Loucy (cell line): ENCODE results near the gene RNF157.

Experiments used
- H2AFZ ChIP-seq: fragments of 200-600 bp; sonication (generic); 2 replicates; pipeline ENCODE4 v1.6.0; 2016; ENCODE audit warnings: antibody characterized with exemption, mild to moderate bottlenecking, low read length, moderate library complexity
- H3F3A ChIP-seq: fragments of 200-600 bp; 2 replicates; pipeline ENCODE4 v1.6.0; 2016; ENCODE audit warnings: antibody characterized with exemption, low read depth, mild to moderate bottlenecking
- H3K27me3 ChIP-seq: fragments of 200-600 bp; sonication (generic); 2 replicates; pipeline ENCODE4 v1.6.1; 2014; ENCODE audit warnings: low read length, mild to moderate bottlenecking; ENCODE audit not compliant: insufficient read depth, poor library complexity, severe bottlenecking
- H3K36me3 ChIP-seq: fragments of 200-600 bp; sonication (generic); 2 replicates; pipeline ENCODE4 v1.6.1; 2016; ENCODE audit warnings: low read length; ENCODE audit not compliant: insufficient read depth
- H3K4me1 ChIP-seq: fragments of 200-600 bp; sonication (generic); 2 replicates; pipeline ENCODE4 v1.5.1; 2014; ENCODE audit warnings: low read length, mild to moderate bottlenecking; ENCODE audit not compliant: insufficient read depth, poor library complexity, severe bottlenecking
- H3K4me2 ChIP-seq: fragments of 200-600 bp; sonication (generic); 2 replicates; pipeline ENCODE4 v1.6.0; 2014; ENCODE audit warnings: antibody characterized with exemption, low read length, low read depth, mild to moderate bottlenecking; ENCODE audit not compliant: poor library complexity, severe bottlenecking
- H3K4me3 ChIP-seq: fragments of 200-600 bp; sonication (generic); 2 replicates; pipeline ENCODE4 v1.5.1; 2014; ENCODE audit warnings: low read length, mild to moderate bottlenecking, mixed read lengths; ENCODE audit not compliant: poor library complexity, severe bottlenecking
- H3K79me2 ChIP-seq: fragments of 200-600 bp; sonication (generic); 2 replicates; pipeline ENCODE4 v1.6.1; 2014; ENCODE audit warnings: low read length; ENCODE audit not compliant: insufficient read depth
- H3K9ac ChIP-seq: fragments of 200-600 bp; sonication (generic); 2 replicates; pipeline ENCODE4 v1.6.0; 2014; ENCODE audit warnings: mild to moderate bottlenecking, low read depth, low read length, moderate library complexity; ENCODE audit not compliant: poor library complexity, severe bottlenecking
- H3K9me2 ChIP-seq: fragments of 200-600 bp; sonication (generic); replicated peaks from 2 replicates; pipeline ENCODE4 v1.6.1; 2016; ENCODE audit warnings: low read depth, low read length, mixed read lengths
- H3K9me3 ChIP-seq: fragments of 200-600 bp; sonication (generic); 2 replicates; pipeline ENCODE4 v1.6.1; 2014; ENCODE audit warnings: mild to moderate bottlenecking, antibody characterized with exemption, low read length, low read depth; ENCODE audit not compliant: insufficient read depth
- H4K20me1 ChIP-seq: fragments of 200-600 bp; sonication (generic); 2 replicates; pipeline ENCODE4 v1.6.0; 2014; ENCODE audit warnings: antibody characterized with exemption, low read length, mild to moderate bottlenecking; ENCODE audit not compliant: insufficient read depth, poor library complexity, severe bottlenecking
- EZH2phosphoT487 ChIP-seq: fragments of 200-600 bp; IDR thresholded peaks from 2 replicates; pipeline ENCODE4 v1.6.1; 2018; ENCODE audit warnings: antibody characterized with exemption, mild to moderate bottlenecking, moderate library complexity, borderline replicate concordance
- TF ChIP-seq, protein P1 (sequence below): fragments of 200-600 bp; sonication (generic); conservative IDR thresholded peaks from 2 replicates; pipeline ENCODE4 v1.5.1; 2014; ENCODE audit warnings: mild to moderate bottlenecking, antibody characterized with exemption, low read length

RNF157 gene

DNA sequence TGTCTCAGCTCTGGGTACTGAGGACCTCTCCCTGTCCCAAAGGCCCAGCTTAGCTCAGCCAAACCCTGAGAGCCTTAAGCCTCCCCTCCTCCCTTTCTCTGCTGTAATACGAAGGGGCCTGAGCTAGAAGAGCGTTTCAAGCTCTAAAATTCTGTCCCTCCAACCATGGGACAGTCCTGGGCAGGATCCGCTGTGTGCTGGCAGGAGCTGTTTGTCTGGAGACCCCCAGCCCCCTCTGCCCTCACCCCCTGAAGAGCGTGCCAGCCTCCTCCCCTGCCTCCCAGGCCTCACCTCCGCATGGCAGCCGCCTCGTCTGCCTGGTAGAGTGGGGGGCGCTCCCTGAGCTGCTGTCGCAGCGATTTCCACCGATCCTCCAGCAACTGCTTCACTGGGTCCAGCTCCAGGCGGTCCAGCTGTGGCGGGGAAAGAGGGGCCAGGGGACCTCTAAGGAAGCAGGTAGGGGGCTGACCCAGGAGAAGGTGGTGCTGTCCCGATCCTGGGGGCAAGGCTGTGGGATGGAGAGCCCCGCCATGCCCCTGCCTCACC, 39.5 kb upstream of the RNF157 start:
- H3K9me3 ChIP-seq: no peaks in the 10 kb centered on the region
- no peaks in the 10 kb centered on the region for H3F3A ChIP-seq
- no peaks in the 10 kb centered on the region for H4K20me1 ChIP-seq
- no peak overlapping the region for H3K4me2 ChIP-seq
- no peaks in the 10 kb centered on the region for H3K27me3 ChIP-seq
- H3K36me3 ChIP-seq: no peaks in the 10 kb centered on the region
- H3K9ac ChIP-seq: no peak overlapping the region
- TF ChIP-seq, protein P1, sequence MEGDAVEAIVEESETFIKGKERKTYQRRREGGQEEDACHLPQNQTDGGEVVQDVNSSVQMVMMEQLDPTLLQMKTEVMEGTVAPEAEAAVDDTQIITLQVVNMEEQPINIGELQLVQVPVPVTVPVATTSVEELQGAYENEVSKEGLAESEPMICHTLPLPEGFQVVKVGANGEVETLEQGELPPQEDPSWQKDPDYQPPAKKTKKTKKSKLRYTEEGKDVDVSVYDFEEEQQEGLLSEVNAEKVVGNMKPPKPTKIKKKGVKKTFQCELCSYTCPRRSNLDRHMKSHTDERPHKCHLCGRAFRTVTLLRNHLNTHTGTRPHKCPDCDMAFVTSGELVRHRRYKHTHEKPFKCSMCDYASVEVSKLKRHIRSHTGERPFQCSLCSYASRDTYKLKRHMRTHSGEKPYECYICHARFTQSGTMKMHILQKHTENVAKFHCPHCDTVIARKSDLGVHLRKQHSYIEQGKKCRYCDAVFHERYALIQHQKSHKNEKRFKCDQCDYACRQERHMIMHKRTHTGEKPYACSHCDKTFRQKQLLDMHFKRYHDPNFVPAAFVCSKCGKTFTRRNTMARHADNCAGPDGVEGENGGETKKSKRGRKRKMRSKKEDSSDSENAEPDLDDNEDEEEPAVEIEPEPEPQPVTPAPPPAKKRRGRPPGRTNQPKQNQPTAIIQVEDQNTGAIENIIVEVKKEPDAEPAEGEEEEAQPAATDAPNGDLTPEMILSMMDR: no peak; the same call in 1 of the 2 replicates
- no peak for TF ChIP-seq EZH2phosphoT487
- no peaks in the 10 kb centered on the region for H3K9me2 ChIP-seq
- H3K4me1 ChIP-seq: no peaks in the 10 kb centered on the region
- H3K4me3 ChIP-seq: no peak overlapping the region
- no peaks in the 10 kb centered on the region for H3K79me2 ChIP-seq
- H2AFZ ChIP-seq: no peak overlapping the region

DNA sequence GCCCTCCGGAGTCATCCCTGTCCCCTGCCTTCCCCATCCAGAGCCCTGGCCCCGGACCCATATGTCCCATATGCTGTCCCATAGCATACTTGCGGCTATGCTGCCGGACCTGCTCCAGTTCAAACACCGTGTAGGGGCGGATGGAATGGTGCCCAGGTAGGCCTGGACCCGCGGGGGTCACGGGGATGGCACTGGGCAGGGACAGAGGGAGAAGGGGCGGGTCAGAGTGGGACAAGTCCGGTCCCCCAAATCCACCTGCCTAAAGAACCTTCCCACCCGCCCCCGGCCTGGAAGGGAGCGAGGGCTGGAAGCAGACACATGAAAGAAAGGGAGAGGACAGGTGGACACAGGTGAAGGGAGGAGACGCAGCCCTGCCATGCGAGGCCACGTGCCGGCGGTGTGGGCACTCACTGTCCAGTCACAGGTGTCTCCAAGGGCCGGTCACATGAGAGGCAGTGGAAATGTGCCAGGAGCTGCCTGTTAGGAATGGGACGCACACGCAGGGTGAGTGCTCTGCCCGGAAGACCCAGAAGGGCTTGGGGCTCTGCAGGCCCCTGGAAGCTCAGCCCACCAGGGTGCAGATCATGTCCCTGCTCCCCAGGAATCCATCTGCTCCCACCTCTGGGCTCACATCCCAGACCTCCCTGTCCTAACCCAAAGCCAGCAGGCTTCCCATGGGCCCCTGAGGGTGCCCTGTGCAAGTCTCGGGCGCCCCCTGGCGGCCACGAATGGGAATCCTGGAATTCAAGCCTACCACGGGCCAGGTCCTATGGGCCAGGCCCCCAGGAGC, 38.9 kb upstream of the RNF157 start:
- Histone ChIP-seq H3K4me3 (no peak overlapping the region), H4K20me1 (no peaks in the 10 kb centered on the region), H3K27me3 (no peaks in the 10 kb centered on the region), H3F3A (no peaks in the 10 kb centered on the region), H2AFZ (no peak overlapping the region), H3K4me2 (no peak overlapping the region), H3K79me2 (no peaks in the 10 kb centered on the region), H3K4me1 (no peaks in the 10 kb centered on the region), H3K9me2 (no peaks in the 10 kb centered on the region), H3K9me3 (no peaks in the 10 kb centered on the region), H3K36me3 (no peaks in the 10 kb centered on the region), H3K9ac (no peak overlapping the region)
- no peak for TF ChIP-seq EZH2phosphoT487
- TF ChIP-seq, protein P1: peak; percentile 98

DNA sequence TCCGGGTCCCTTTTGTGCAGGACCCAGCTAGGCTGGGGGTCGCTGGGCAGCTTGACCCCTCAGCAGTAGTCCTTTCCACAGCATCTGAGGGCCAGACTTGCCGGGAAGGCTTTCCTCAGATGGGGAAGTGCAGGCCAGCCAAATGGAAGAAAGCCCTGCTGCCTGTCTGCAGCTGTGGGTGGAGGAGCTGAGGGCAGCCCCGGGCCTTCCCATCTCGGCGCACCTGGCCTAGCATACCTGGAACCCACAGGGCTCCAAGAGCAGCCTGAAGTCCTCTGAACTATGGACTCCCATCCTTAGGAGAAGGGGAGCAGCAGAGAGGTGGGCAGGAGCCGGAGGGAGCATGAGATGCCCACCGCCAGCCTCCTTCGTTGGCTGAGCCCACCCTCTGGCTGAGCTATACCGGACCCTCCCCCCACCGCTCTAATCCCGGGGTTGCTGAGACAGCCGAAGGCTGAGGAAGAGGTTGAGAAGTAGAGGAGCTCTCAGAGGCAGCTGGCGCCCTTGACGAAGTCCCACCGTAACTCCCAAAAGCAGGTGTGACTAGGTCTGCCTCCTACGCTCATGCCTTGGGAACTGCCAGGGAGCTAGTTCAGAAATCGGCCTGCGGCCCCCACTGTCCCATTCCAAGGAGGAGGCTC, 38.1 kb upstream of the RNF157 start:
- H3K4me3 ChIP-seq: no peak overlapping the region
- no peak for TF ChIP-seq EZH2phosphoT487
- TF ChIP-seq, protein P1: no peak
- H3K27me3 ChIP-seq: no peaks in the 10 kb centered on the region

More for the DNA sequence above, 38.1 kb upstream of the RNF157 start:
- Histone ChIP-seq H3K4me2 (no peak overlapping the region), H3F3A (no peaks in the 10 kb centered on the region), H2AFZ (no peak overlapping the region), H3K79me2 (no peaks in the 10 kb centered on the region), H3K4me1 (no peaks in the 10 kb centered on the region), H3K9me3 (no peaks in the 10 kb centered on the region), H3K9ac (no peak overlapping the region), H4K20me1 (no peaks in the 10 kb centered on the region), H3K9me2 (no peaks in the 10 kb centered on the region), H3K36me3 (no peaks in the 10 kb centered on the region)
